Endothelial cell of umbilical vein (primary cell): ENCODE measurements around the gene EXOC3L1. TPM values are rescaled to one million over a fixed set of nuclear protein-coding genes. Genes with fewer than 3 reads are reported as not detected.
A peak's percentile ranks its signal among the peaks of the same experiment; 100 is the strongest.

Experiments used
- BruUV-seq: library from RNA; stranded (reverse); fragments of 400-500 nt; replicated peaks from 2 replicates; lab custom pipeline; 2021; lab: Mats Ljungman, UMichigan
- CTCF ChIA-PET: fragments of 300-600, 350-600 bp; sonication (Branson Sonifier 250); formaldehyde crosslinking; loops from one replicate; lab custom pipeline; 2021; ENCODE audit warnings: antibody characterized with exemption, inconsistent platforms; lab: Charles Lee
- POLR2A ChIA-PET: fragments of 300-600, 350-600 bp; sonication (Branson Sonifier 250); formaldehyde crosslinking; loops from one replicate; lab custom pipeline; 2021; ENCODE audit warnings: antibody characterized with exemption, inconsistent platforms; lab: Charles Lee
- DNase-seq: peaks from one replicate; pipeline ENCODE4 v3.0.0-alpha.2; 2011; ENCODE audit warnings: low read depth, low spot score
- FAIRE-seq: peaks from 2 replicates; lab custom pipeline; 2011; peaks lifted over from hg19 to GRCh38; lab: Jason Lieb, UNC
- H2AFZ ChIP-seq: 2 replicates; pipeline ENCODE4 v1.6.0; 2012; ENCODE audit warnings: low read depth, low read length, control low read depth, inconsistent platforms
- H3K27ac ChIP-seq: 2 replicates; pipeline ENCODE4 v1.5.1; 2011; ENCODE audit warnings: low read depth, mild to moderate bottlenecking, control low read depth, low read length, moderate library complexity; ENCODE audit not compliant: insufficient read depth
- H3K27me3 ChIP-seq, 2 experiments: 2 replicates each; pipeline versions ENCODE4 v1.6.0 to v1.6.1; 2011; ENCODE audit warnings: low read length in 2 of 2, mixed read lengths in 1 of 2; ENCODE audit not compliant: control insufficient read depth in 2 of 2, insufficient read depth in 2 of 2
- H3K36me3 ChIP-seq, 2 experiments: 2 replicates in 1 of 2; 3 replicates in 1 of 2; pipeline ENCODE4 v1.5.1; 2011; ENCODE audit warnings: low read length in 2 of 2, mild to moderate bottlenecking in 1 of 2, moderate library complexity in 1 of 2; ENCODE audit not compliant: control insufficient read depth in 2 of 2, insufficient read depth in 2 of 2; ENCODE audit errors: extremely low read depth in 1 of 2
- H3K4me1 ChIP-seq: 3 replicates; pipeline ENCODE4 v1.5.1; 2011; ENCODE audit warnings: mild to moderate bottlenecking, low read length; ENCODE audit not compliant: control insufficient read depth, insufficient read depth; ENCODE audit errors: extremely low read depth
- H3K4me2 ChIP-seq: 2 replicates; pipeline ENCODE4 v1.6.1; 2011; ENCODE audit warnings: low read length, control low read depth, mixed read lengths; ENCODE audit not compliant: insufficient read depth
- H3K4me3 ChIP-seq, 3 experiments: fragments of 200-600 bp in 1 of 3; sonication (generic), shearing (Covaris generic) in 1 of 3; replicated peaks in 1 of 3; 2 replicates each; pipeline ENCODE4 v1.5.1; 2011 to 2016; ENCODE audit warnings: control low read depth in 3 of 3, low read length in 3 of 3, mild to moderate bottlenecking in 2 of 3, inconsistent platforms in 1 of 3, low read depth in 1 of 3, moderate library complexity in 1 of 3; ENCODE audit not compliant: insufficient read depth in 1 of 3
- H3K79me2 ChIP-seq: 2 replicates; pipeline ENCODE4 v1.6.0; 2012; ENCODE audit warnings: low read length, inconsistent platforms; ENCODE audit not compliant: control insufficient read depth, insufficient read depth
- H3K9ac ChIP-seq: replicated peaks from 2 replicates; pipeline ENCODE3; 2011; ENCODE audit warnings: low read length, control low read depth; ENCODE audit not compliant: insufficient read depth; ENCODE audit errors: extremely low read depth
- H3K9me1 ChIP-seq: replicated peaks from 3 replicates; pipeline ENCODE4 v1.6.0; 2011; ENCODE audit warnings: mild to moderate bottlenecking, low read length; ENCODE audit not compliant: control insufficient read depth, insufficient read depth; ENCODE audit errors: extremely low read depth
- H3K9me3 ChIP-seq: replicated peaks from 2 replicates; pipeline ENCODE4 v1.5.1; 2012; ENCODE audit warnings: low read length, inconsistent platforms; ENCODE audit not compliant: control insufficient read depth, insufficient read depth
- H4K20me1 ChIP-seq: replicated peaks from 2 replicates; pipeline ENCODE3; 2011; ENCODE audit warnings: mild to moderate bottlenecking, low read length; ENCODE audit not compliant: control insufficient read depth, insufficient read depth; ENCODE audit errors: extremely low read depth
- JUN ChIP-seq: IDR thresholded peaks from 2 replicates; pipeline ENCODE4 v1.6.1; 2011; ENCODE audit warnings: borderline replicate concordance, low read depth; ENCODE audit not compliant: insufficient read length, insufficient read depth
- MAX ChIP-seq: IDR thresholded peaks from 2 replicates; pipeline ENCODE4 v1.6.1; 2011; ENCODE audit not compliant: insufficient read depth, insufficient read length
- MYC ChIP-seq: IDR thresholded peaks from one replicate; pipeline ENCODE4 v1.6.1; 2011; ENCODE audit warnings: mild to moderate bottlenecking, low read depth, low read length
- POLR2A ChIP-seq: IDR thresholded peaks from 2 replicates; pipeline ENCODE4 v1.6.1; 2012; ENCODE audit warnings: low read depth, mild to moderate bottlenecking, control low read depth, low read length
- POLR2AphosphoS5 ChIP-seq: IDR thresholded peaks from 2 replicates; pipeline ENCODE4 v1.6.1; 2012; ENCODE audit warnings: low read depth, mild to moderate bottlenecking, control low read depth, low read length, moderate library complexity; ENCODE audit not compliant: insufficient read depth
- dilution Hi-C: fragments of 300-500 bp; cut with MboI; formaldehyde crosslinking; loops from one replicate; pipeline ENCODE4 v1.15.0; 2019; ENCODE audit warnings: low sequenced_read_pairs; ENCODE audit not compliant: extremely low pct_ligation_motif_present
- intact Hi-C: fragments of 100-400 bp; cut with micrococcal nuclease; formaldehyde crosslinking; loops from one replicate; pipeline ENCODE4 v1.10.0; 2022
- polyA plus RNA-seq, 4 experiments: library from polyadenylated mRNA; depleted of rRNA in 3 of 4; stranded (reverse) in 3 of 4; unstranded in 1 of 4; fragments of >200 nt; gene quantifications; 2 replicates each; pipeline versions ENCODE4 v1.2.1 to v1.2.3, GENCODE V29; 2011 to 2012; ENCODE audit warnings: missing spikeins in 1 of 4
- total RNA-seq: library from RNA; stranded (reverse); gene quantifications from 2 replicates; pipeline ENCODE4 v1.2.3, GENCODE V29; 2021

Gene EXOC3L1
- total and polyA plus RNA-seq, 2 donors (not counting 3 experiments of a cell fraction or from before 2014, with no cell fraction given), result 10.8 to 11.6 TPM

- Histone ChIP-seq H3K27me3 (no peaks in the 10 kb centered on the region), H3K4me3 (no peak overlapping the region), H3K9ac (no peak overlapping the region), H3K4me1 (peaks cover 16% of the 10 kb centered on the region), H2AFZ (no peak overlapping the region), H3K4me2 (no peak overlapping the region), H3K9me1 (no peaks in the 10 kb centered on the region), H3K36me3 (peaks cover 10 to 45% of the 10 kb centered on the region in 2 experiments), H3K27ac (no peak overlapping the region), H3K9me3 (no peaks in the 10 kb centered on the region), H4K20me1 (no peaks in the 10 kb centered on the region), H3K79me2 (peaks cover 11% of the 10 kb centered on the region)
- no TSS peak for BruUV-seq
- TF ChIP-seq MAX, result no peak
- no peak for TF ChIP-seq POLR2AphosphoS5
- no peak for TF ChIP-seq MYC
- TF ChIP-seq JUN, result no peak
- dilution Hi-C loops (no loop called here), intact Hi-C loops (loop anchor here (5.0 kb wide), 1 partner anchor 37 kb away; the partner anchor contains the start of genes E2F4 and EXOC3L1)
- CTCF ChIA-PET, result interaction anchor here (0.9 kb wide), 1 partner anchor 16 kb away, joined by 3 read pairs; no protein-coding TSS in a partner anchor
- POLR2A ChIA-PET, result interaction anchor here (0.5 kb wide), 1 partner anchor 64 kb away, joined by 5 read pairs; the partner anchor contains the start of gene HSF4
- FAIRE-seq (no peak), DNase-seq (no peak)
These were observed 39.0 kb upstream of the EXOC3L1 start for GRCh38 chr16:67228905-67229304.

- peaks cover 11% of the 10 kb centered on the region for H3K79me2 ChIP-seq
- no peak overlapping the region for H3K27ac ChIP-seq
- no peaks in the 10 kb centered on the region for H4K20me1 ChIP-seq
- no peak for FAIRE-seq
- no peak for DNase-seq
- intact Hi-C loops (loop anchor here (5.0 kb wide), 1 partner anchor 36 kb away; the partner anchor contains the start of genes E2F4 and EXOC3L1), dilution Hi-C loops (no loop called here)
- H3K9me3 ChIP-seq, result no peaks in the 10 kb centered on the region
- H3K9me1 ChIP-seq, result no peaks in the 10 kb centered on the region
- TF ChIP-seq POLR2A, result peak; percentile 37
- TF ChIP-seq POLR2AphosphoS5, result no peak
- no peak overlapping the region for H2AFZ ChIP-seq
- peak overlapping the region; percentile 77 for H3K9ac ChIP-seq
- H3K36me3 ChIP-seq, result peaks cover 10 to 39% of the 10 kb centered on the region in 2 experiments
- BruUV-seq, result no TSS peak
- H3K4me2 ChIP-seq, result peak overlapping the region; percentile 79
- CTCF ChIA-PET, result interaction anchor here (0.9 to 2.6 kb wide), 2 partner anchors 30 to 32 kb away, joined by 3 to 15 read pairs; no protein-coding TSS in a partner anchor
- peaks cover 18% of the 10 kb centered on the region for H3K4me1 ChIP-seq
- POLR2A ChIA-PET, result interaction anchor here (0.5 to 1.8 kb wide), 3 partner anchors 16 to 50 kb away, joined by 5 to 10 read pairs (median 8); partner anchors contain the start of gene FHOD1
- no peaks in the 10 kb centered on the region for H3K27me3 ChIP-seq
- H3K4me3 ChIP-seq, result peak overlapping the region in 1 of 3 experiments; percentile 78
These were observed 38.3 kb upstream of the EXOC3L1 start for GRCh38 chr16:67228034-67228785.
